Endothelial cell of umbilical vein (primary cell): ENCODE data around the gene CNTNAP2. TPM values are rescaled to one million over a fixed set of nuclear protein-coding genes. Genes with fewer than 3 reads are reported as not detected.

Source experiments
- BruUV-seq: library from RNA; stranded (reverse); fragments of 400-500 nt; replicated peaks from 2 replicates; lab custom pipeline; 2021; lab: Mats Ljungman, UMichigan
- CTCF ChIA-PET: fragments of 300-600, 350-600 bp; sonication (Branson Sonifier 250); formaldehyde crosslinking; loops from one replicate; lab custom pipeline; 2021; ENCODE audit warnings: antibody characterized with exemption, inconsistent platforms; lab: Charles Lee
- POLR2A ChIA-PET: fragments of 300-600, 350-600 bp; sonication (Branson Sonifier 250); formaldehyde crosslinking; loops from one replicate; lab custom pipeline; 2021; ENCODE audit warnings: antibody characterized with exemption, inconsistent platforms; lab: Charles Lee
- DNase-seq: peaks from one replicate; pipeline ENCODE4 v3.0.0-alpha.2; 2011; ENCODE audit warnings: low read depth, low spot score
- FAIRE-seq: peaks from 2 replicates; lab custom pipeline; 2011; peaks lifted over from hg19 to GRCh38; lab: Jason Lieb, UNC
- H2AFZ ChIP-seq: 2 replicates; pipeline ENCODE4 v1.6.0; 2012; ENCODE audit warnings: low read depth, low read length, control low read depth, inconsistent platforms
- H3K27ac ChIP-seq: 2 replicates; pipeline ENCODE4 v1.5.1; 2011; ENCODE audit warnings: low read depth, mild to moderate bottlenecking, control low read depth, low read length, moderate library complexity; ENCODE audit not compliant: insufficient read depth
- H3K27me3 ChIP-seq, 2 experiments: 2 replicates each; pipeline versions ENCODE4 v1.6.0 to v1.6.1; 2011; ENCODE audit warnings: low read length in 2 of 2, mixed read lengths in 1 of 2; ENCODE audit not compliant: control insufficient read depth in 2 of 2, insufficient read depth in 2 of 2
- H3K36me3 ChIP-seq, 2 experiments: 2 replicates in 1 of 2; 3 replicates in 1 of 2; pipeline ENCODE4 v1.5.1; 2011; ENCODE audit warnings: low read length in 2 of 2, mild to moderate bottlenecking in 1 of 2, moderate library complexity in 1 of 2; ENCODE audit not compliant: control insufficient read depth in 2 of 2, insufficient read depth in 2 of 2; ENCODE audit errors: extremely low read depth in 1 of 2
- H3K4me1 ChIP-seq: 3 replicates; pipeline ENCODE4 v1.5.1; 2011; ENCODE audit warnings: mild to moderate bottlenecking, low read length; ENCODE audit not compliant: control insufficient read depth, insufficient read depth; ENCODE audit errors: extremely low read depth
- H3K4me2 ChIP-seq: 2 replicates; pipeline ENCODE4 v1.6.1; 2011; ENCODE audit warnings: low read length, control low read depth, mixed read lengths; ENCODE audit not compliant: insufficient read depth
- H3K4me3 ChIP-seq, 3 experiments: fragments of 200-600 bp in 1 of 3; sonication (generic), shearing (Covaris generic) in 1 of 3; replicated peaks in 1 of 3; 2 replicates each; pipeline ENCODE4 v1.5.1; 2011 to 2016; ENCODE audit warnings: control low read depth in 3 of 3, low read length in 3 of 3, mild to moderate bottlenecking in 2 of 3, inconsistent platforms in 1 of 3, low read depth in 1 of 3, moderate library complexity in 1 of 3; ENCODE audit not compliant: insufficient read depth in 1 of 3
- H3K79me2 ChIP-seq: 2 replicates; pipeline ENCODE4 v1.6.0; 2012; ENCODE audit warnings: low read length, inconsistent platforms; ENCODE audit not compliant: control insufficient read depth, insufficient read depth
- H3K9ac ChIP-seq: replicated peaks from 2 replicates; pipeline ENCODE3; 2011; ENCODE audit warnings: low read length, control low read depth; ENCODE audit not compliant: insufficient read depth; ENCODE audit errors: extremely low read depth
- H3K9me1 ChIP-seq: replicated peaks from 3 replicates; pipeline ENCODE4 v1.6.0; 2011; ENCODE audit warnings: mild to moderate bottlenecking, low read length; ENCODE audit not compliant: control insufficient read depth, insufficient read depth; ENCODE audit errors: extremely low read depth
- H3K9me3 ChIP-seq: replicated peaks from 2 replicates; pipeline ENCODE4 v1.5.1; 2012; ENCODE audit warnings: low read length, inconsistent platforms; ENCODE audit not compliant: control insufficient read depth, insufficient read depth
- H4K20me1 ChIP-seq: replicated peaks from 2 replicates; pipeline ENCODE3; 2011; ENCODE audit warnings: mild to moderate bottlenecking, low read length; ENCODE audit not compliant: control insufficient read depth, insufficient read depth; ENCODE audit errors: extremely low read depth
- EZH2 ChIP-seq: IDR thresholded peaks from 2 replicates; pipeline ENCODE4 v1.6.1; 2012; ENCODE audit warnings: borderline replicate concordance, low read depth, mild to moderate bottlenecking, moderate library complexity, low read length, inconsistent platforms; ENCODE audit not compliant: severe bottlenecking
- FOS ChIP-seq: IDR thresholded peaks from 2 replicates; pipeline ENCODE4 v1.6.1; 2011; ENCODE audit warnings: mild to moderate bottlenecking, low read length, moderate library complexity, borderline replicate concordance; ENCODE audit not compliant: insufficient read depth
- GATA2 ChIP-seq: IDR thresholded peaks from 2 replicates; pipeline ENCODE4 v1.7.0; 2011; ENCODE audit warnings: low read depth, mild to moderate bottlenecking, moderate library complexity, mixed read lengths, low read length; ENCODE audit not compliant: insufficient read length, insufficient read depth
- JUN ChIP-seq: IDR thresholded peaks from 2 replicates; pipeline ENCODE4 v1.6.1; 2011; ENCODE audit warnings: borderline replicate concordance, low read depth; ENCODE audit not compliant: insufficient read length, insufficient read depth
- MYC ChIP-seq: IDR thresholded peaks from one replicate; pipeline ENCODE4 v1.6.1; 2011; ENCODE audit warnings: mild to moderate bottlenecking, low read depth, low read length
- POLR2A ChIP-seq: IDR thresholded peaks from 2 replicates; pipeline ENCODE4 v1.6.1; 2012; ENCODE audit warnings: low read depth, mild to moderate bottlenecking, control low read depth, low read length
- POLR2AphosphoS5 ChIP-seq: IDR thresholded peaks from 2 replicates; pipeline ENCODE4 v1.6.1; 2012; ENCODE audit warnings: low read depth, mild to moderate bottlenecking, control low read depth, low read length, moderate library complexity; ENCODE audit not compliant: insufficient read depth
- dilution Hi-C: fragments of 300-500 bp; cut with MboI; formaldehyde crosslinking; loops from one replicate; pipeline ENCODE4 v1.15.0; 2019; ENCODE audit warnings: low sequenced_read_pairs; ENCODE audit not compliant: extremely low pct_ligation_motif_present
- intact Hi-C: fragments of 100-400 bp; cut with micrococcal nuclease; formaldehyde crosslinking; loops from one replicate; pipeline ENCODE4 v1.10.0; 2022
- polyA plus RNA-seq, 4 experiments: library from polyadenylated mRNA; depleted of rRNA in 3 of 4; stranded (reverse) in 3 of 4; unstranded in 1 of 4; fragments of >200 nt; gene quantifications; 2 replicates each; pipeline versions ENCODE4 v1.2.1 to v1.2.3, GENCODE V29; 2011 to 2012; ENCODE audit warnings: missing spikeins in 1 of 4
- total RNA-seq: library from RNA; stranded (reverse); gene quantifications from 2 replicates; pipeline ENCODE4 v1.2.3, GENCODE V29; 2021
- TF ChIP-seq, protein P1 (sequence below), 2 donors: IDR thresholded peaks; 1 replicate in 1 of 2; 2 replicates in 1 of 2; pipeline ENCODE4 v1.5.1; 2011; ENCODE audit warnings: low read length in 2 of 2, mild to moderate bottlenecking in 2 of 2, moderate library complexity in 2 of 2, control low read depth in 1 of 2, inconsistent platforms in 1 of 2, low read depth in 1 of 2; ENCODE audit not compliant: insufficient read depth in 1 of 2; ENCODE audit errors: extremely low read depth in 1 of 2
- TF ChIP-seq, protein P2 (sequence below): IDR thresholded peaks from 2 replicates; pipeline ENCODE4 v1.6.1; 2011; ENCODE audit not compliant: insufficient read depth, insufficient read length

CNTNAP2 gene
- total and polyA plus RNA-seq, 2 donors (not counting 3 experiments of a cell fraction or from before 2014, with no cell fraction given) = not detected

DNA sequence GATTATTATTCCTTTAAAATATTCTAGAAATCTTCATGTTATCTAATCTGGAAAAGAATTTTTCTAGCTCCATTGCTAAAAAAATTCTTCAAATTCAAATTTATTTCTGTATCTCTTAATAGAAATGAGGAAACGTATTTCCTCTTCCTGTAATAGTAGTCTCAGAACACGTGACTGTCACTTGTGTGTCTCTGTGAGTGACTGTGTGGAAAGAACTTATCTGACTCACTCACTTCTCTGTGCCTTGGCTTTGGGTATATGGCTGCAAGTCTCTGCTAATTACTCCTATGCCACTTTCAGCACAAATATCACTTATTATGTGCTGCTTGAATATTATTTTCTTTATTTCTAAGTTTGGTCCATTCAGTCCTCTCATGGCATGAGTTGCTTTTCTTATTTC, 132.7 kb downstream of the CNTNAP2 start:
- dilution Hi-C loops (no loop called here), intact Hi-C loops (no loop called here)
- Histone ChIP-seq H3K4me3 (no peak overlapping the region), H3K9me1 (no peaks in the 10 kb centered on the region), H3K79me2 (no peaks in the 10 kb centered on the region), H2AFZ (no peak overlapping the region), H3K4me1 (no peaks in the 10 kb centered on the region), H4K20me1 (no peaks in the 10 kb centered on the region), H3K9me3 (peaks cover 2% of the 10 kb centered on the region), H3K27ac (no peak overlapping the region), H3K36me3 (no peaks in the 10 kb centered on the region), H3K9ac (no peak overlapping the region), H3K27me3 (no peaks in the 10 kb centered on the region), H3K4me2 (no peak overlapping the region)
- no peak for FAIRE-seq
- no peak for DNase-seq
- no peak for TF ChIP-seq POLR2A
- TF ChIP-seq, protein P1, sequence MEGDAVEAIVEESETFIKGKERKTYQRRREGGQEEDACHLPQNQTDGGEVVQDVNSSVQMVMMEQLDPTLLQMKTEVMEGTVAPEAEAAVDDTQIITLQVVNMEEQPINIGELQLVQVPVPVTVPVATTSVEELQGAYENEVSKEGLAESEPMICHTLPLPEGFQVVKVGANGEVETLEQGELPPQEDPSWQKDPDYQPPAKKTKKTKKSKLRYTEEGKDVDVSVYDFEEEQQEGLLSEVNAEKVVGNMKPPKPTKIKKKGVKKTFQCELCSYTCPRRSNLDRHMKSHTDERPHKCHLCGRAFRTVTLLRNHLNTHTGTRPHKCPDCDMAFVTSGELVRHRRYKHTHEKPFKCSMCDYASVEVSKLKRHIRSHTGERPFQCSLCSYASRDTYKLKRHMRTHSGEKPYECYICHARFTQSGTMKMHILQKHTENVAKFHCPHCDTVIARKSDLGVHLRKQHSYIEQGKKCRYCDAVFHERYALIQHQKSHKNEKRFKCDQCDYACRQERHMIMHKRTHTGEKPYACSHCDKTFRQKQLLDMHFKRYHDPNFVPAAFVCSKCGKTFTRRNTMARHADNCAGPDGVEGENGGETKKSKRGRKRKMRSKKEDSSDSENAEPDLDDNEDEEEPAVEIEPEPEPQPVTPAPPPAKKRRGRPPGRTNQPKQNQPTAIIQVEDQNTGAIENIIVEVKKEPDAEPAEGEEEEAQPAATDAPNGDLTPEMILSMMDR (IDR thresholded peaks at IDR 0.05; ENCODE audit: extremely low read depth in 1 of 2, insufficient read depth in 1 of 2, low read depth in 1 of 2, low read length in 2 of 2) = no peak
- TF ChIP-seq, protein P2, sequence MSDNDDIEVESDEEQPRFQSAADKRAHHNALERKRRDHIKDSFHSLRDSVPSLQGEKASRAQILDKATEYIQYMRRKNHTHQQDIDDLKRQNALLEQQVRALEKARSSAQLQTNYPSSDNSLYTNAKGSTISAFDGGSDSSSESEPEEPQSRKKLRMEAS = no peak
- no peak for TF ChIP-seq POLR2AphosphoS5
- TF ChIP-seq EZH2 = no peak
- no peak for TF ChIP-seq MYC
- no peak for TF ChIP-seq JUN
- no peak for TF ChIP-seq GATA2
- TF ChIP-seq FOS = no peak
- ChIA-PET CTCF (no interaction called here), POLR2A (no interaction called here)
- no TSS peak for BruUV-seq
